ENCODE measurements around the gene TBX1.
"Not testable (repeated sequence)": the region's sequence is repeated elsewhere in the genome, so short reads cannot be mapped to it uniquely, and the experiment has no call there.

Gene TBX1

DNA sequence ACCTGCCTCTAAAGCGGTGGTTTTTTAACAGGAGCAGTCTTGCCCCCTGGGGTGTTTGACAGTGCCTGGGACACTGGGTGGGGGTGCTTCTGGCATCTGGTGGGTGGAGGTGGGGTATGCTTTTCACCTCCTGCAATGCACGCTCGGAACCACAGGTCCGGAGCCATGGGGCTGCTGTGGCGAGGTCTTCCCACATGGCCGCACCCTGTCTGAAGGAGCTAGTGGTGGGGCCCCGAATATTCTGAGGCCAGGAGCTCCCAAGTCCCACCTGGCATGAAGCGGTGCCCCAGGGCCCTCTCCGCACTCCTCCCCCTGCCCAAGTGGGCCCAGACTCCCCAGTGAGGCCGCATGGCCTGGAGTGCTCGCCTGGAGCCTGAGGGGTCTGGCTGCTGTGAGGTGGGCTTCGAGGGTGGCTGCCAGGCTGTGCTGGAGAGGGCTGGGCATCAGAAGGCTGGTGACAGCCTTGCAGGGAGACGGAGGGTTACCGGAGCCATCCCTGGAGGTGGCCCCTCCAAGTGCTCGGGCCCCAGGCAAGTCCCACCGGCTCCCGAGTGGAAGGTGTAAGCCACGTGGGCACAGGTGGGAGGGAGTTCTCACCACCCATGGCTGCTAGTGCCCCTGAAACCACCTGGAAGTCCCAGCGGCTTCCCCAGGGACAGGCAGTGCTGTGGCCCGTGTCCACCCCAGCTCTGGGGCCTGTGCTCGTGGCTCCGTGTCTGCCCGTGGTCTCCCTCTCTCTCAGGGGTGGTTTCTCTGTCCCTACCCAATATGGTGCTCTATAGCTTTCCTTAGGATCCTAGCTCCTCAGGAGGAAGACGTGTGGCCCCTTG lies 15.1 kb downstream of the TBX1 start:
- CTCF ChIA-PET, result interaction anchor here (0.7 kb wide), 1 partner anchor 8 kb away, joined by 3 read pairs; no protein-coding TSS in a partner anchor
- no peak overlapping the region for H3K4me3 ChIP-seq (ENCODE audit: low read depth, low read length)
- POLR2A ChIA-PET, result interaction anchor here (1.2 kb wide), 1 partner anchor 13 kb away, joined by 4 read pairs; no protein-coding TSS in a partner anchor
- TF ChIP-seq, protein P1, sequence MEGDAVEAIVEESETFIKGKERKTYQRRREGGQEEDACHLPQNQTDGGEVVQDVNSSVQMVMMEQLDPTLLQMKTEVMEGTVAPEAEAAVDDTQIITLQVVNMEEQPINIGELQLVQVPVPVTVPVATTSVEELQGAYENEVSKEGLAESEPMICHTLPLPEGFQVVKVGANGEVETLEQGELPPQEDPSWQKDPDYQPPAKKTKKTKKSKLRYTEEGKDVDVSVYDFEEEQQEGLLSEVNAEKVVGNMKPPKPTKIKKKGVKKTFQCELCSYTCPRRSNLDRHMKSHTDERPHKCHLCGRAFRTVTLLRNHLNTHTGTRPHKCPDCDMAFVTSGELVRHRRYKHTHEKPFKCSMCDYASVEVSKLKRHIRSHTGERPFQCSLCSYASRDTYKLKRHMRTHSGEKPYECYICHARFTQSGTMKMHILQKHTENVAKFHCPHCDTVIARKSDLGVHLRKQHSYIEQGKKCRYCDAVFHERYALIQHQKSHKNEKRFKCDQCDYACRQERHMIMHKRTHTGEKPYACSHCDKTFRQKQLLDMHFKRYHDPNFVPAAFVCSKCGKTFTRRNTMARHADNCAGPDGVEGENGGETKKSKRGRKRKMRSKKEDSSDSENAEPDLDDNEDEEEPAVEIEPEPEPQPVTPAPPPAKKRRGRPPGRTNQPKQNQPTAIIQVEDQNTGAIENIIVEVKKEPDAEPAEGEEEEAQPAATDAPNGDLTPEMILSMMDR (IDR thresholded peaks at IDR 0.05; ENCODE audit: insufficient read depth, low read length, missing control alignments), result no peak
- DNase-seq (ENCODE audit: low read depth, low spot score), result no peak

DNA sequence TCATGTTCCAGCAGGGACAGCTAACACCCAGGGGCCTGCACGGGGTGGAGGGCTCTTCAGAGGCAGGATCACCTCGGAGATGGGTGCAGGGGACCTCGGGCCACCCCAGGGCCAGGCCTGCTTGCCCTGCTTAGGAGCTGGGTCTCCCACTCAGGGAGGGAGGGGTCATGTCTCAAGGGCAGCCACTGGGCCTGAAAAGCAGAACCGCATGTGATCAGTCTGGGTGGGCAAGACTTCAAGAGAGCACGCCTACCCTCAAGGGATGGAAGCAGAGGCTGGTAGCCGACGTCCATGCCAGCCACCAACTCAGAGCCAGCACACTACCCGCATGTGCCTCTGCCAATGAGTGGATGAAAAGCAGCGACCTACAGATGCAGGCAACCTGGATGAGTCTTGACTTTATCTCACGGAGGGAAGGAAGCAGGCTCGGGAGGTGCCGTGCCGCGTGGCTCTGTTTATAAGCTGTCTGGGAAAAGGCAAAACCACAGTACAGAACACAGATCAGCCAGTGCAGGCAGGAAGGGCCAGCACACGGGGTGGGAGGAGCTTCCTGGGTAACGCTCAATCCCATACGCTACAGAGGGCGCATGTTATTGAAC lies 16.0 kb downstream of the TBX1 start:
- H3K4me3 ChIP-seq (ENCODE audit: low read depth, low read length), result no peak overlapping the region
- DNase-seq (ENCODE audit: low read depth, low spot score), result no peak
- TF ChIP-seq, protein P1 (IDR thresholded peaks at IDR 0.05; ENCODE audit: insufficient read depth, low read length, missing control alignments), result no peak
- ChIA-PET CTCF (interaction anchor here (0.7 kb wide), 1 partner anchor 9 kb away, joined by 3 read pairs; no protein-coding TSS in a partner anchor), POLR2A (interaction anchor here (1.2 kb wide), 1 partner anchor 13 kb away, joined by 4 read pairs; no protein-coding TSS in a partner anchor)

DNA sequence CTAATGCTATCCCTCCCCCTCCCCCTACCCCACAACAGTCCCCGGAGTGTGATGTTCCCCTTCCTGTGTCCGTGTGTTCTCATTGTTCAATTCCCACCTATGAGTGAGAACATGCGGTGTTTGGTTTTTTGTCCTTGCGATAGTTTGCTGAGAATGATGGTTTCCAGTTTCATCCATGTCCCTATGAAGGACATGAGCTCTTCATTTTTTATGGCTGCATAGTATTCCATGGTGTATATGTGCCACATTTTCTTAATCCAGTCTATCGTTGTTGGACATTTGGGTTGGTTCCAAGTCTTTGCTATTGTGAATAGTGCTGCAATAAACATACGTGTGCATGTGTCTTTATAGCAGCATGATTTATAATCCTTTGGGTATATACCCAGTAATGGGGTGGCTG lies 16.6 kb downstream of the TBX1 start:
- H3K4me3 ChIP-seq (ENCODE audit: low read depth, low read length); DNase-seq (ENCODE audit: low read depth, low spot score); CTCF ChIA-PET: not testable (repeated sequence)
- POLR2A ChIA-PET, result interaction anchor here (1.2 kb wide), 1 partner anchor 14 kb away, joined by 4 read pairs; no protein-coding TSS in a partner anchor

DNA sequence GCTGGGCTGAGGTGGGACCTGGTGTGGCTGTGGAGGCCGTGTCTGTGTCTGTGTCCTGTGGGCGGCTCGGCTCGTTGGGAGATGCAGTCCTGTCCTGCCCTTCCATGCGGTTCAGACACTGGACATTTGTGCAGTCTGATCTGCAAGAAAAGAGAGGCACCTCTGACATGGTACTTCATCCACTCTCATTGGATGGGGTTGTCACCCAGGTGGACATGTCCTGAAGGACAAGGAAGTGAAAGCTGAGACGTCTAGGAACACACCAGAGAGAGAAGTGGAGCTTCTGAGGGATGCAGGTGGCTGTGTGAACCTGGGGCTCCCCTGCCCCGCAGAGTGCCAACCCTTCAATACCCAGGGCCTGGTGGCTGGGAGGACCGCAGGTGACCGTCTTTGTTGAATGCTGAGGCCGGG lies 18.4 kb downstream of the TBX1 start:
- no peak overlapping the region for H3K4me3 ChIP-seq (ENCODE audit: low read depth, low read length)
- no peak for DNase-seq (ENCODE audit: low read depth, low spot score)
- CTCF ChIA-PET, result interaction anchor here (0.9 to 1.6 kb wide), 3 partner anchors 13 to 37 kb away, joined by 3 to 5 read pairs (median 4); no protein-coding TSS in a partner anchor
- POLR2A ChIA-PET, result no interaction called here
- TF ChIP-seq, protein P1 (IDR thresholded peaks at IDR 0.05; ENCODE audit: insufficient read depth, low read length, missing control alignments), result no peak

DNA sequence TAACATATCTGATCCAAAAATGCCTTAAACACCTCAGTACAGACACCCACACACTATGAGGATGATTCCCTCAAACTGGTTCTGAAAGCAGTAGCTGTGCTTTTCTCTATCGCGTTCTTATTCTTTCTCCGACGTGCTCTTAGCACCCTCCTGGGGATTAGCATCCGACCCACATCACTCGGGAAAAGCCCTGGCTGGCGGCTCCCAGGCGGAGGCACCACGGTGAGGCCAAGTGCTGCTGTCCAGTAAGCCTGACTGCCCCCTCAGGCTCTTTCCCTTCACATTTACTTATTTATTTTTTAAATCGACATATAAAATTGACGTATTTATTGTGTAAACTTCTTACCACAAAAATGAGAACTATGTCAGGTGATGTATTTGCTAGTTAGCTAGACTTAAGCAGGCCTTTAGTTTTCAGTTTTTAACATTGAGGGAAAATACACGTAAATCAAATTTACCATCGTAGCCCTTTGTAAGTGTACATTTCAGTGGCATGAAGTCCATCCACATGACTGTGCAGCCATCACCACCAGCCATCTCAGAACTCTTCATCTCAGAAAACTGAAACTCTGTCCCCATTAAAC lies 19.2 kb downstream of the TBX1 start:
- H3K4me3 ChIP-seq (ENCODE audit: low read depth, low read length), result no peak overlapping the region
- TF ChIP-seq, protein P1 (IDR thresholded peaks at IDR 0.05; ENCODE audit: insufficient read depth, low read length, missing control alignments), result no peak
- ChIA-PET CTCF (interaction anchor here (0.8 to 1.6 kb wide), 4 partner anchors 12 to 39 kb away, joined by 3 to 5 read pairs (median 4); no protein-coding TSS in a partner anchor), POLR2A (no interaction called here)
- no peak for DNase-seq (ENCODE audit: low read depth, low spot score)

DNA sequence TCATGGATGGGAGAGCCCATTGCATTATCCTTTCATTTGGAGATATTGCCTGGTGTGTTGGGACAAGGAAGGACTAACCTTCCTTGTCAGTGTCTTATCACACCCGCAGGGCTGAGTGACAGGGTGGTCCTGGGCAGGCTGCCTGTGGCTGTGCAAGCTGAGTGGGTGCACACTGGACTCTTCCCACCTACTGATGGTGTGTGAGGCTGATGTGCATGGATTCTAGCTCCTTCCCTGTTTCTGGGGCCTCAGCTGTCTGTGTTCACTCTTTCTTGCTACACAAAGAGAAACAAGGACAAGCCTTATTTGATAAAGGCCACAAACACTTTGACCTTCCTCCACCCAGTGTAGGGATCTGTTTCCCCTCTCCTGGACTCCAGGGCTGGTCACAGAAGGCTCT lies 22.0 kb downstream of the TBX1 start:
- TF ChIP-seq, protein P1 (IDR thresholded peaks at IDR 0.05; ENCODE audit: insufficient read depth, low read length, missing control alignments), result no peak
- H3K4me3 ChIP-seq (ENCODE audit: low read depth, low read length), result no peak overlapping the region
- POLR2A ChIA-PET, result no interaction called here
- DNase-seq (ENCODE audit: low read depth, low spot score), result no peak
- CTCF ChIA-PET, result interaction anchor here (0.6 to 2.2 kb wide), 5 partner anchors 10 to 52 kb away, joined by 3 to 12 read pairs (median 5); no protein-coding TSS in a partner anchor

Data from AG04449 (cell line).